OCI-LY3 (cell line): ENCODE measurements around the gene THRSP.

Experiments used
- H2AFZ ChIP-seq: fragments of 200-600, 300-600 bp; shearing (Covaris generic); 2 replicates; pipeline ENCODE4 v1.6.0; 2014; ENCODE audit warnings: antibody characterized with exemption, low read depth, low read length
- H3K27ac ChIP-seq: fragments of 200-600, 300-600 bp; sonication (generic); 2 replicates; pipeline ENCODE4 v1.5.1; 2014; ENCODE audit warnings: mild to moderate bottlenecking, low read length, moderate library complexity, mixed read lengths
- H3K27me3 ChIP-seq: fragments of 200-600, 300-600 bp; sonication (generic); 2 replicates; pipeline ENCODE4 v1.6.1; 2014; ENCODE audit warnings: low read depth, low read length, mixed read lengths
- H3K36me3 ChIP-seq: fragments of 200-600, 300-600 bp; sonication (generic); replicated peaks from 2 replicates; pipeline ENCODE3; 2014; ENCODE audit warnings: low read depth, low read length, mixed read lengths
- H3K4me1 ChIP-seq: fragments of 300-600, 200-600 bp; sonication (generic); 2 replicates; pipeline ENCODE4 v1.6.1; 2014; ENCODE audit warnings: low read length, mixed read lengths
- H3K4me2 ChIP-seq: fragments of 200-600, 300-600 bp; sonication (generic); 2 replicates; pipeline ENCODE4 v1.6.1; 2014; ENCODE audit warnings: low read length, mixed read lengths
- H3K4me3 ChIP-seq: fragments of 300-600, 200-600 bp; sonication (generic); 2 replicates; pipeline ENCODE4 v1.5.1; 2014; ENCODE audit warnings: antibody characterized with exemption, mild to moderate bottlenecking, low read length, moderate library complexity
- H3K79me2 ChIP-seq: fragments of 300-600, 200-600 bp; shearing (Covaris generic); 2 replicates; pipeline ENCODE4 v1.6.1; 2014; ENCODE audit warnings: mild to moderate bottlenecking, low read length, mixed read lengths
- H3K9ac ChIP-seq: fragments of 300-600, 200-600 bp; shearing (Covaris generic); 2 replicates; pipeline ENCODE4 v1.6.0; 2014; ENCODE audit warnings: mild to moderate bottlenecking, low read length, moderate library complexity
- H3K9me3 ChIP-seq: fragments of 200-600, 300-600 bp; shearing (Covaris generic); 2 replicates; pipeline ENCODE4 v1.6.1; 2014; ENCODE audit warnings: low read length, mixed read lengths; ENCODE audit not compliant: insufficient read depth
- H4K20me1 ChIP-seq: fragments of 200-600, 300-600 bp; sonication (generic); 2 replicates; pipeline ENCODE4 v1.6.1; 2016; ENCODE audit warnings: low read length, mixed read lengths; ENCODE audit not compliant: insufficient read depth
- EZH2phosphoT487 ChIP-seq: fragments of 200-600 bp; shearing (Covaris generic); IDR thresholded peaks from 2 replicates; pipeline ENCODE4 v1.6.1; 2018; ENCODE audit warnings: antibody characterized with exemption, mixed run types, low read depth
- TF ChIP-seq, protein P1 (sequence below): fragments of 200-600, 300-600 bp; sonication (generic); IDR thresholded peaks from 2 replicates; pipeline ENCODE4 v1.5.1; 2014; ENCODE audit warnings: antibody characterized with exemption, low read length, low read depth

THRSP gene

DNA sequence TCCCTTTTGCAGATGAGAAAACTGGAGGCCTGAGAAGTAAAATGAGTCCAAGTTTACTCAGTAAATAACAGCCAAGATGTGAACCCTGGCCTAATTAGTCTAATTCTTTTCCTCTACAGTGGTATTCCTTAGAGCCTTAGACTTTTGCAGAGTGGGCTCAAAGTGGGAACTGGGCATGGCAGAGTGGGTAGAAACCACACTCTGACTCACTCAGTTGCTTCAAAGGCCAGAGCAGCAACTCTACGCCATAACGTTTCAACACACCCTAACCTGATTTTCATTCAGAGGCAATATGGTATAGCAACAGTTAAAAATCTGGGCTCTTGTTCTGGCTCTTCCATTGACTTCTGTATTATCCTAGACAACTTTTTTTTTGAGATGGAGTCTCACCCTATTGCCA is 2.8 kb downstream of the THRSP start:
- Histone ChIP-seq H3K9ac (no peak overlapping the region), H3K4me1 (no peaks in the 10 kb centered on the region), H3K9me3 (no peaks in the 10 kb centered on the region), H3K27ac (no peak overlapping the region), H3K4me3 (no peak overlapping the region), H3K4me2 (no peak overlapping the region), H2AFZ (no peak overlapping the region), H3K36me3 (peaks cover 36% of the 10 kb centered on the region), H3K27me3 (no peaks in the 10 kb centered on the region), H3K79me2 (peaks cover 11% of the 10 kb centered on the region), H4K20me1 (0 out of 2 replicates have a peak, but pooled peaks cover 6% of the 10 kb centered on the region)
- TF ChIP-seq, protein P1, sequence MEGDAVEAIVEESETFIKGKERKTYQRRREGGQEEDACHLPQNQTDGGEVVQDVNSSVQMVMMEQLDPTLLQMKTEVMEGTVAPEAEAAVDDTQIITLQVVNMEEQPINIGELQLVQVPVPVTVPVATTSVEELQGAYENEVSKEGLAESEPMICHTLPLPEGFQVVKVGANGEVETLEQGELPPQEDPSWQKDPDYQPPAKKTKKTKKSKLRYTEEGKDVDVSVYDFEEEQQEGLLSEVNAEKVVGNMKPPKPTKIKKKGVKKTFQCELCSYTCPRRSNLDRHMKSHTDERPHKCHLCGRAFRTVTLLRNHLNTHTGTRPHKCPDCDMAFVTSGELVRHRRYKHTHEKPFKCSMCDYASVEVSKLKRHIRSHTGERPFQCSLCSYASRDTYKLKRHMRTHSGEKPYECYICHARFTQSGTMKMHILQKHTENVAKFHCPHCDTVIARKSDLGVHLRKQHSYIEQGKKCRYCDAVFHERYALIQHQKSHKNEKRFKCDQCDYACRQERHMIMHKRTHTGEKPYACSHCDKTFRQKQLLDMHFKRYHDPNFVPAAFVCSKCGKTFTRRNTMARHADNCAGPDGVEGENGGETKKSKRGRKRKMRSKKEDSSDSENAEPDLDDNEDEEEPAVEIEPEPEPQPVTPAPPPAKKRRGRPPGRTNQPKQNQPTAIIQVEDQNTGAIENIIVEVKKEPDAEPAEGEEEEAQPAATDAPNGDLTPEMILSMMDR = no peak
- TF ChIP-seq EZH2phosphoT487 = no peak

DNA sequence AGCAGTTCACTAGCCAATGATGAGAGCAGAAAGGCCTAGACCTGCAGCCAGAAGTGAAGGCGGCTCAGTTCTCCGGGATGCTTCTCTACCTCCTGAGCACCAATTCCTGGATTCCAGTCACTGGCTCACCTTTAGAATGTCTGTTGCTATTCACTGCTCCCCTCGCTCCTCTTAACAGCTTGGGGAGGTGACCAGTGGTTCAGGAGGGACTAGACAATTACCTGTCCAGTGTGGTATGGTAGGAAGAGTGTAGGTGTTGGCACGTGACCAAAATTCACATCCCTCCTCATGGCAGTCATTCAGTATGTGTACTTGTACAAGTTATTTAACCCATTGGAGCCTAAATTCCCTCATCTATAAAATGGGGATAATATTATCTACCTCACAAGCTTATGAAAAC is 4.0 kb downstream of the THRSP start:
- Histone ChIP-seq H2AFZ (no peak overlapping the region), H3K9ac (no peak overlapping the region)

DNA sequence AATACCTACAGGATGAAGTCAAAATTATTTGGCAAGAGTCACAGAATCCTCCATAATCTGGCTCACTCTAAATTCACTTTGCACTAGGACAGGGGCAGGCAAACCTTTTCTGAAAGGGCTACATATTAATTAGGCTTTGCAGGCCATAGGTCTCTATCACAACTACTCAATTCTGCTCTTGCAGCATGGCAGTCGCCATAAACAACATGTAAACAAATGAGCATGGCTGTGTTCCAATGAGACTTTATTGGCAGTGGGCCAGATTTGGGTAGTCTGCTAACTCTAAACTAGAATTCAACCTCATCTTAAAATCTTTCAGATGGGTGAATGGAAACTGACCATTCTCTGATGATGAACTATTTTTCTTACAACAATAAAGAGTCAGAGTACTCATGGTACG is 5.8 kb downstream of the THRSP start:
- Histone ChIP-seq H3K9ac (no peak overlapping the region), H3K36me3 (peaks cover 47% of the 10 kb centered on the region), H3K27ac (no peak overlapping the region), H3K4me1 (peaks cover 9% of the 10 kb centered on the region), H3K79me2 (peaks cover 39% of the 10 kb centered on the region), H2AFZ (no peak overlapping the region), H3K27me3 (no peaks in the 10 kb centered on the region), H3K4me3 (no peak overlapping the region), H3K9me3 (no peaks in the 10 kb centered on the region), H3K4me2 (no peak overlapping the region), H4K20me1 (peaks cover 21% of the 10 kb centered on the region)
- TF ChIP-seq EZH2phosphoT487 = no peak
- TF ChIP-seq, protein P1 = no peak

More for the DNA sequence above, 4.0 kb downstream of the THRSP start:
- H3K79me2 ChIP-seq = peaks cover 21% of the 10 kb centered on the region
- H3K27ac ChIP-seq = no peak overlapping the region
- peaks cover 45% of the 10 kb centered on the region for H3K36me3 ChIP-seq
- no peaks in the 10 kb centered on the region for H3K9me3 ChIP-seq
- H3K4me2 ChIP-seq = no peak overlapping the region
- peaks cover 5% of the 10 kb centered on the region for H3K4me1 ChIP-seq
- no peak overlapping the region for H3K4me3 ChIP-seq
- TF ChIP-seq, protein P1 = no peak
- TF ChIP-seq EZH2phosphoT487 = no peak
- peaks cover 13% of the 10 kb centered on the region; the same call in 1 of the 2 replicates for H4K20me1 ChIP-seq
- no peaks in the 10 kb centered on the region for H3K27me3 ChIP-seq

DNA sequence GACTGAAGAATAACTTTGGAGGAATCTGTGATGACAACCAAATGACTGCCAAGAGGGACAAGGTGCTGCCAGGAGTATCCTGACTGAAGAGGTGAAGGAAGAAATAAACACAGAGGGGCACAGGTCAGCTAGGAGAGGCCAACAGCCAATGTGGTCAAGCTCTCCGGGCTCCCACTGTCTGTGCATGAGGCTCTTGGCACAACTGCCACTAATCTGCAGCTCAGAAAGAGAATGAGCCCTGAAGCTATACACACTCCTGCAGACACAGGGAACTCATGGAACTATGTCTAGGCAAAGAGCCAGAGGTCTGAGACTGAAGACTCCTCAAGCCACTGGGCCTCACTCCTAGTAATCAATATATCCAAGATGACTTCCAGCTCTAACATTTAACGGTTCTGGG is 7.0 kb downstream of the THRSP start:
- Histone ChIP-seq H3K4me2 (no peak overlapping the region), H3K4me1 (peaks cover 9% of the 10 kb centered on the region), H3K9ac (no peak overlapping the region), H3K9me3 (no peaks in the 10 kb centered on the region), H3K36me3 (peaks cover 47% of the 10 kb centered on the region), H3K79me2 (peaks cover 51% of the 10 kb centered on the region), H4K20me1 (peaks cover 31% of the 10 kb centered on the region), H3K27me3 (no peaks in the 10 kb centered on the region), H3K4me3 (no peak overlapping the region), H2AFZ (no peak overlapping the region), H3K27ac (no peak overlapping the region)
- TF ChIP-seq, protein P1 = no peak
- TF ChIP-seq EZH2phosphoT487 = no peak
